OCI-LY3 (cell line): ENCODE data around the gene CDH4.

Source experiments
- EZH2phosphoT487 ChIP-seq: fragments of 200-600 bp; shearing (Covaris generic); IDR thresholded peaks from 2 replicates; pipeline ENCODE4 v1.6.1; 2018; ENCODE audit warnings: antibody characterized with exemption, mixed run types, low read depth
- TF ChIP-seq, protein P1 (sequence below): fragments of 200-600, 300-600 bp; sonication (generic); IDR thresholded peaks from 2 replicates; pipeline ENCODE4 v1.5.1; 2014; ENCODE audit warnings: antibody characterized with exemption, low read length, low read depth

- TF ChIP-seq, protein P1, sequence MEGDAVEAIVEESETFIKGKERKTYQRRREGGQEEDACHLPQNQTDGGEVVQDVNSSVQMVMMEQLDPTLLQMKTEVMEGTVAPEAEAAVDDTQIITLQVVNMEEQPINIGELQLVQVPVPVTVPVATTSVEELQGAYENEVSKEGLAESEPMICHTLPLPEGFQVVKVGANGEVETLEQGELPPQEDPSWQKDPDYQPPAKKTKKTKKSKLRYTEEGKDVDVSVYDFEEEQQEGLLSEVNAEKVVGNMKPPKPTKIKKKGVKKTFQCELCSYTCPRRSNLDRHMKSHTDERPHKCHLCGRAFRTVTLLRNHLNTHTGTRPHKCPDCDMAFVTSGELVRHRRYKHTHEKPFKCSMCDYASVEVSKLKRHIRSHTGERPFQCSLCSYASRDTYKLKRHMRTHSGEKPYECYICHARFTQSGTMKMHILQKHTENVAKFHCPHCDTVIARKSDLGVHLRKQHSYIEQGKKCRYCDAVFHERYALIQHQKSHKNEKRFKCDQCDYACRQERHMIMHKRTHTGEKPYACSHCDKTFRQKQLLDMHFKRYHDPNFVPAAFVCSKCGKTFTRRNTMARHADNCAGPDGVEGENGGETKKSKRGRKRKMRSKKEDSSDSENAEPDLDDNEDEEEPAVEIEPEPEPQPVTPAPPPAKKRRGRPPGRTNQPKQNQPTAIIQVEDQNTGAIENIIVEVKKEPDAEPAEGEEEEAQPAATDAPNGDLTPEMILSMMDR: no peak
- TF ChIP-seq EZH2phosphoT487: no peak
These were observed 38.7 kb downstream of the CDH4 start for GRCh38 chr20:61290721-61291120.
